AG04450 (cell line): ENCODE measurements around the gene FLT1. TPM values are rescaled to one million over a fixed set of nuclear protein-coding genes. Genes with fewer than 3 reads are reported as not detected.

ENCODE experiments used
- CTCF ChIA-PET: fragments of 300-600, 350-600 bp; formaldehyde crosslinking; extraction: SDS; loops from one replicate; lab custom pipeline; 2022; ENCODE audit warnings: antibody characterized with exemption, inconsistent platforms; lab: Charles Lee
- POLR2A ChIA-PET: fragments of 350-600 bp; formaldehyde crosslinking; extraction: SDS; loops from one replicate; lab custom pipeline; 2021; ENCODE audit warnings: antibody characterized with exemption, inconsistent platforms; lab: Yijun Ruan, JAX
- DNase-seq: peaks from one replicate; pipeline ENCODE4 v3.0.0-alpha.2; 2011; ENCODE audit warnings: low read depth, low spot score
- H3K27ac ChIP-seq: one replicate; pipeline ENCODE4 v1.5.1; 2012; ENCODE audit warnings: low read depth, low read length, control low read depth
- H3K27me3 ChIP-seq: one replicate; pipeline ENCODE4 v1.6.0; 2012; ENCODE audit warnings: low read length; ENCODE audit not compliant: control insufficient read depth, insufficient read depth
- H3K4me3 ChIP-seq: 2 replicates; pipeline ENCODE4 v1.5.1; 2011; ENCODE audit warnings: mild to moderate bottlenecking, low read depth, low read length, control low read depth
- H3K9me3 ChIP-seq: 2 replicates; pipeline ENCODE4 v1.5.1; 2012; ENCODE audit warnings: low read length; ENCODE audit not compliant: control insufficient read depth, insufficient read depth
- CTCF ChIP-seq: IDR thresholded peaks from 2 replicates; pipeline ENCODE4 v1.5.1; 2011; ENCODE audit warnings: low read depth, low read length, control low read depth, inconsistent platforms
- polyA minus RNA-seq: library from RNA; depleted of rRNA, polyadenylated mRNA; stranded (reverse); fragments of >200 nt; gene quantifications from 2 replicates; pipeline ENCODE4 v1.2.3, GENCODE V29; 2011; rRNA and poly(A)+ RNA removed
- polyA plus RNA-seq: library from polyadenylated mRNA; depleted of rRNA; stranded (reverse); fragments of >200 nt; gene quantifications from 2 replicates; pipeline ENCODE4 v1.2.3, GENCODE V29; 2011; rRNA removed

Gene FLT1
- 2.3 and 2.4 TPM in 2 replicates for polyA plus RNA-seq
- 1.2 and 3.0 TPM in 2 replicates for polyA minus RNA-seq

- POLR2A ChIA-PET: interaction anchor here (1.2 kb wide), 1 partner anchor 164 kb away, joined by 4 read pairs; the partner anchor contains the start of gene POMP
- Histone ChIP-seq H3K9me3 (peaks cover 3% of the 10 kb centered on the region; the same call in 1 of the 2 replicates), H3K27me3 (peaks cover 52% of the 10 kb centered on the region), H3K4me3 (peak within 1 kb of the TSS; percentile 57), H3K27ac (no peak within 1 kb of the TSS)
- CTCF ChIA-PET: no interaction called here
- TF ChIP-seq CTCF: no peak
- no peak for DNase-seq
These were observed at the start of gene FLT1 for GRCh38 chr13:28494778-28495537. FLT1 (minus strand) TSS chr13:28495128; CDS start chr13:28494843, 285 bp downstream.

DNA sequence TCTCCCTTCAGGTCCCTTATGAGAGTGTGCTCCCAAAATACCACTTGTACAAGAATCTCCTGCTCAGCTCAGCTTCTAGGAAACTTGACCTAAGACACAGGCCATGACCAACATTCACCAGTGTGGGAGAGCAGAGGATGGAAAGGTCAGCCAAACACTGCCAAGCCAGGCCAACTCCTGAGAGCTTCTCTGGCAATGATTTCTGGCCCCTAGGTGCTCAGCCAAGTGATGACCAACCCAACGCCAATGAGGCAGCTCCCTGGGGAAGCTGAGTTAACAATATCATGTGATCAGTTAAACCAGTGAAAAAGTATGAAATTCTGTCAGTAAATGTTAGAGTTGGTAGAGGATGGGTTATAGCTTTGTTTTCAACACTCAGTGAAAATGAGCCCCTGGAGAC lies 49.1 kb upstream of the FLT1 start:
- POLR2A ChIA-PET: no interaction called here
- H3K27ac ChIP-seq: no peak overlapping the region
- no peak for DNase-seq
- no peak for TF ChIP-seq CTCF
- H3K27me3 ChIP-seq: no peaks in the 10 kb centered on the region
- no peak overlapping the region for H3K4me3 ChIP-seq
- CTCF ChIA-PET: interaction anchor here (0.6 kb wide), 1 partner anchor 8 kb away, joined by 3 read pairs; no protein-coding TSS in a partner anchor
- peaks cover 7% of the 10 kb centered on the region; the same call in 1 of the 2 replicates for H3K9me3 ChIP-seq

DNA sequence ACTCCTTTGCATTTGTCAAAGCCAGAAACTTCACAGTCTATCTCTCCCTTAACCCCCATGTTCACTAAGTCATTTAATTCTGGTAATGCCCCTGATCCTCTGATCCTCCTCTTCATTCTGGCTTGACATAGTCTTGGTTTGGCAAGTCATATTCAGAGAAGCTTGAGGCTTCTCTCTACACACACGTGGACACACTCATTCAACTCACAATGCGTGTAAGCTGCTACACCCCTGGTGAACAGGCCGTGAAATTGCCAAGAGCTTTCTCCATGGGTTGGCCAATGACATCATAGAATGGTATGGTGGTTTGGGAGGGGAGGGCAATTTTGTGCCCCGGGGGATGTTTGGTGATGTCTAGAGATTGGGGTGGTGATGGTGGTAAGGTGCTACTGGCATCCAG lies 47.9 kb upstream of the FLT1 start:
- no peaks in the 10 kb centered on the region for H3K27me3 ChIP-seq
- TF ChIP-seq CTCF: no peak
- H3K9me3 ChIP-seq: peaks cover 7% of the 10 kb centered on the region; the same call in 1 of the 2 replicates
- ChIA-PET POLR2A (no interaction called here), CTCF (no interaction called here)
- H3K4me3 ChIP-seq: no peak overlapping the region
- DNase-seq: no peak
- no peak overlapping the region for H3K27ac ChIP-seq

GRCh38 chr13:28541966-28542365 lies 47.0 kb upstream of the FLT1 start:
- ChIA-PET POLR2A (no interaction called here), CTCF (no interaction called here)
- no peak for DNase-seq
- Histone ChIP-seq H3K4me3 (no peak overlapping the region), H3K9me3 (peaks cover 7% of the 10 kb centered on the region; the same call in 1 of the 2 replicates), H3K27me3 (no peaks in the 10 kb centered on the region), H3K27ac (no peak overlapping the region)
- no peak for TF ChIP-seq CTCF

GRCh38 chr13:28540612-28541011 lies 45.7 kb upstream of the FLT1 start:
- Histone ChIP-seq H3K27ac (no peak overlapping the region), H3K4me3 (no peak overlapping the region), H3K27me3 (no peaks in the 10 kb centered on the region), H3K9me3 (peaks cover 8% of the 10 kb centered on the region; the same call in 1 of the 2 replicates)
- no peak for DNase-seq
- CTCF ChIA-PET: interaction anchor here (0.5 kb wide), 1 partner anchor 97 kb away, joined by 5 read pairs; no protein-coding TSS in a partner anchor
- no peak for TF ChIP-seq CTCF
- POLR2A ChIA-PET: no interaction called here
